Measurements from ENCODE around the gene GAB1.

DNA sequence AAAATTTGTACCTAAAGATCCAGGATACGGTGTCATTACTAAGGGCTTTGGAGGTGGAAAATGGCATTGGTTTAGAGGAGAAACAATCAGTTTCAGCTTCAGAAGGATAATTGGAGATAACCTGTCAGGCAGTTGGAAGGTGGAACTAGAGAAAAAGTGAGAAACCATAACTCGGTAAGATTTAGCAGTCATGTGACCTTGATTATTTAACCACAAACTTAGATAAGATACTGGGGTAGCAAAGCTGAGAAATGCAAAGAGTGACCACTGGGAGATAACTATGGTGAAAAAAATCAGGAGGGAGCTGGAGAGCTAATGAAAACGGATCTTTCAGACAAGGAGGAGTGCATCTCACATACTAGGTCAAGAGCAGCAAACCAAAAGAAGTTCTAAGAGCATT, 118.5 kb downstream of the GAB1 start:
- TF ChIP-seq, protein P1, sequence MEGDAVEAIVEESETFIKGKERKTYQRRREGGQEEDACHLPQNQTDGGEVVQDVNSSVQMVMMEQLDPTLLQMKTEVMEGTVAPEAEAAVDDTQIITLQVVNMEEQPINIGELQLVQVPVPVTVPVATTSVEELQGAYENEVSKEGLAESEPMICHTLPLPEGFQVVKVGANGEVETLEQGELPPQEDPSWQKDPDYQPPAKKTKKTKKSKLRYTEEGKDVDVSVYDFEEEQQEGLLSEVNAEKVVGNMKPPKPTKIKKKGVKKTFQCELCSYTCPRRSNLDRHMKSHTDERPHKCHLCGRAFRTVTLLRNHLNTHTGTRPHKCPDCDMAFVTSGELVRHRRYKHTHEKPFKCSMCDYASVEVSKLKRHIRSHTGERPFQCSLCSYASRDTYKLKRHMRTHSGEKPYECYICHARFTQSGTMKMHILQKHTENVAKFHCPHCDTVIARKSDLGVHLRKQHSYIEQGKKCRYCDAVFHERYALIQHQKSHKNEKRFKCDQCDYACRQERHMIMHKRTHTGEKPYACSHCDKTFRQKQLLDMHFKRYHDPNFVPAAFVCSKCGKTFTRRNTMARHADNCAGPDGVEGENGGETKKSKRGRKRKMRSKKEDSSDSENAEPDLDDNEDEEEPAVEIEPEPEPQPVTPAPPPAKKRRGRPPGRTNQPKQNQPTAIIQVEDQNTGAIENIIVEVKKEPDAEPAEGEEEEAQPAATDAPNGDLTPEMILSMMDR (IDR thresholded peaks at IDR 0.05): no peak
- no peak for TF ChIP-seq POLR2A (IDR thresholded peaks at IDR 0.05)
